GM19238 (cell line): ENCODE data around the gene RAP1GAP2.

ENCODE experiments used
- DNase-seq: peaks from one replicate; pipeline ENCODE4 v3.0.0; 2011; ENCODE audit warnings: low spot score; ENCODE audit not compliant: insufficient read length

Gene RAP1GAP2

GRCh38 chr17:2945299-2945698, 149.1 kb downstream of the RAP1GAP2 start:
- DNase-seq: no peak

- no peak for DNase-seq
These were observed 149.9 kb downstream of the RAP1GAP2 start for GRCh38 chr17:2946144-2946543.

- DNase-seq: no peak
These were observed 151.3 kb downstream of the RAP1GAP2 start for GRCh38 chr17:2947588-2947950.

GRCh38 chr17:2947996-2948550, 151.8 kb downstream of the RAP1GAP2 start:
- no peak for DNase-seq

- no peak for DNase-seq
These were observed 152.7 kb downstream of the RAP1GAP2 start for GRCh38 chr17:2948721-2949468.

- no peak for DNase-seq
These were observed 153.3 kb downstream of the RAP1GAP2 start for GRCh38 chr17:2949469-2950044.

GRCh38 chr17:2950846-2951245, 154.6 kb downstream of the RAP1GAP2 start:
- no peak for DNase-seq

GRCh38 chr17:2952174-2952845, 156.1 kb downstream of the RAP1GAP2 start:
- DNase-seq: no peak

GRCh38 chr17:2954898-2955445, 158.7 kb downstream of the RAP1GAP2 start:
- DNase-seq: no peak

GRCh38 chr17:2955931-2956582, 159.8 kb downstream of the RAP1GAP2 start:
- no peak for DNase-seq

- DNase-seq: no peak
These were observed 161.5 kb downstream of the RAP1GAP2 start for GRCh38 chr17:2957631-2958286.

- no peak for DNase-seq
These were observed 162.5 kb downstream of the RAP1GAP2 start for GRCh38 chr17:2958706-2959222.

GRCh38 chr17:2959371-2960130, 163.3 kb downstream of the RAP1GAP2 start:
- no peak for DNase-seq

GRCh38 chr17:2961446-2961845, 165.2 kb downstream of the RAP1GAP2 start:
- no peak for DNase-seq

GRCh38 chr17:2962236-2962635, 166.0 kb downstream of the RAP1GAP2 start:
- no peak for DNase-seq

GRCh38 chr17:2962729-2963128, 166.5 kb downstream of the RAP1GAP2 start:
- no peak for DNase-seq

- DNase-seq: no peak
These were observed 167.2 kb downstream of the RAP1GAP2 start for GRCh38 chr17:2963332-2964027.

GRCh38 chr17:2964028-2964356, 167.8 kb downstream of the RAP1GAP2 start:
- no peak for DNase-seq

GRCh38 chr17:2964370-2964769, 168.1 kb downstream of the RAP1GAP2 start:
- DNase-seq: no peak

- DNase-seq: no peak
These were observed 168.6 kb downstream of the RAP1GAP2 start for GRCh38 chr17:2964831-2965230.
